GM15510 (cell line): ENCODE measurements around the gene RIPOR1.
A peak's percentile ranks its signal among the peaks of the same experiment; 100 is the strongest.

ENCODE experiments used
- POLR2A ChIP-seq: IDR thresholded peaks from 3 replicates; pipeline ENCODE4 v1.6.1; 2011; ENCODE audit warnings: borderline replicate concordance; ENCODE audit not compliant: insufficient read length; ENCODE audit errors: extremely low read depth

Gene RIPOR1

DNA sequence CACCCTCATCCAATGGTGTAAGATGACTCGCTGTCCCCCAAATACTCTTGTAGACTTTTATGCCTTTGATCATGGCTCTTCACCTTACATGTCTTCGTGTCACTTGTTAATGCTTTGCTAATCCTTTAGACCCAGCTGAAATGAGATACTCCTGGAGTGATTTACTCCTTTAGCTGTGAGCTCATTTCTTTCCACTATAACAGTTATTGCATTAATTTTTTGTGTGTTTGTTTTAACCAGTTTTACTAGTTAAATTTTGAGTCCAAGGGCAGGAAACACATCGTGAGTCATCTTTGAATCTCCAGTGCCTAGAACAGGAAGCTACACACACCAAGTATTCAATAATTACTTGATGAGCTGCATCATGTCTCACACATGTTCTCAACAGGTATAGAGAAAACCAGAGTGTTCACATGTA is 27.2 kb downstream of the RIPOR1 start:
- TF ChIP-seq POLR2A: no peak

DNA sequence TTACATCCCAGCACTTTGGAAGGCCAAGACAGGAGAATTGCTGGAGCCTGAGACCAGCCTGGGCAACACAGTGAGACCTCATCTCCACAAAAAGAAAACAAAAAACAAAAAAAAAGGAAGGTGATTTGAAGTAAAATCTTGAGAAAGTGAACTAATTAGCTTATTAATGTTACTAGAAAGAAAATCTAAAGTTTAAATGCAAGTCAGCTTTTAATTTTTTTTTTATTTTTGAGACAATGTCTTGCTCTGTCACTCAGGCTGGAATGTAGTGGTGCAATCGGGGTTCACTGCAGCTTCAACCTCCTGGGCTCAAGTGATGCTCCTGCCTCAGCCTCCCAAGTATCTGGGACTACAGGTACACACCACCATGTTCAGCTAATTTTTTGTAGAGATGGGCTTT is 30.2 kb downstream of the RIPOR1 start:
- no peak for TF ChIP-seq POLR2A

DNA sequence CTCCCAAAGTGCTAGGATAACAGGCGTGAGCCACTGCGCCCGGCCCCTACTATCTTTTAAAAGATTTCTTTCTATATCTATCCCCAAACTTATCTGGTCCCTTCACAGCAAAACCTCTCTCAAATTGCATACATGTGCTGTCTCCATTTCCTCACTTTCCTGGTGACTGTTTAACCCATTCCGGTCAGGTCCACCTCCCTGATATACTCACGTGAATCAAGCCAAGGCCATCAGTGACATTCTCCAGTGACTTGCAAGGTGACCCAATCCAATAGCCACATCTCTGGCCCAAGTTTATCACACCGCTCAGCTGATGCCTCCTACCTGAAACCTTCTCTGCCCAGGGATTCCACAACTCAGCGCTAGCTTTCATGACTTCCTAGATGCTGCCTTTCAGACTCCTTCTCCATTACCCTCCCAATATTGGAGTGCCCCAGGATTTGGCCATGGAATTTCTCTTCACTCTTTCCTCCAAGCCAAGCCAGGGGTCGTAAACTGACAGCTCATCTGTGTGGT is 32.3 kb downstream of the RIPOR1 start:
- TF ChIP-seq POLR2A: no peak

DNA sequence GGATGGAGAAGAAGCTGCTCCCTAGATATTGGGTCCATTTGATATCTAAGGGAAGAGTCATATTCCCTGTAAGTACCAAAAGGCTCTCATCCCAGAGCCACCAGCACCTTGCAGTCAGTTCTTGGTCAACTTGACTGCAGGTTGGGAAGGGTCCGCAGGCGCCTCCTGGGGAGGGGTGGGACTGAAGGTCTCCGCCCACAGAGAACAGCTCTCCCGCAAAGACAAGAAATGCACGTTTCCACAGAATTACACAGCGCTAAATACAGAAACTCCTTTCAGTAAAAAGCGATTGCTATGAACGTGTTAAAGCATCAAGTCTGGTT is 32.8 kb downstream of the RIPOR1 start:
- TF ChIP-seq POLR2A: no peak

DNA sequence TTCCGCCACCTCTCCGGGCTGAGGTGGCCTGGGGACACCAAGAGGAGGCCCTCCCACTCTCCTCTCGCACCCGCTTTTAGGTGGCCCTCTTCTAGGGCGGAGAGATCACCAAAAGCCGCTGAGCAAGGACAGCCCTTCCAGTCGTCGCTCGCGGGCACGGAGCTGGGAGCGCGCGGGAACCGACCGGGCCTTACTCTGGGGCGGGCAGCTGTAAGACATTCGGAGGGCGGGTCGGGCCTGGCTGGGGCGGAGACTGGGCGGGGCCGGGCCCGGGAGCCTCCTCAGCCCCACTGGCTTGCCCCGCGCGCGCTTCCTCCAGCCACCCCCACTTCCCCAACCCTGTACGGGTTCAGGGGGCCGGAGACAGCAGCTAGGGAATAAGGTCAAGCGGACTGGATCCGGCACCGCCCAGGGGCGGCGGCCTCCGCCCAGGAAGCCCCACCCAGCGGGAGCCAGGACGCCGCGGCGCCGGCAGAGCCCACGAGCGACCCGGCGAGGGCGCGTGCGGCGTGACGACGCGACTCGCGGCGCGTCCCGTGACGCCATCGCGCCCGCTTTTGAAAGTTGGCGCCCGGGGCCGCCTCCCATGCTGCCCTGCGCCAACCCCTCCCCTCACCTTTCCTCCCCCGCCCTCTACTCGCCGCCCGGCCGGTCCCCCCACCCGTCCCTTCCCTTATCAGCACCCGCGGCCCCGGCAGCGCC is 33.3 kb downstream of the RIPOR1 start:
- TF ChIP-seq POLR2A: peak; percentile 85

DNA sequence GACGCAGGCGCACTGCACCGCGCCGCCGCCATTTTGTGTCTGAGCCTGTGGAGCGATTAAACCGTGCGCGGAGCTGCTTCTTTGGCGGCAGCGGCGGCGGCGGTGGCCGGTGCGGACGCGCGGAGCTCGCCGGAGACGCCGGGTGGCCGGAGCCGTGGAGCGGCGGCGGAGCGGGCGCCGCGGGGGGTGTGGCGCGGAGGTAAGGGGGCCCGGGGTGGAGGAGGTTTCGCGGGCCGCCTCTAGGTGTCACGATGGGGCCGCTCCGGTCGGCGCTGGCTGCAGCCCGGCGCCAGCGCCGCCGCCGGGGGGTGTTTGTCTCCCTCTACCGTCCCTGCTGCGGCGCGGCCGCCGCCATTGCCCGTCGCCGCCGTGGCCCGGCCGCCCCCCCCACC is 33.9 kb downstream of the RIPOR1 start, which contains the start of gene CTCF:
Gene CTCF, plus strand, starts transcription at position 1 of the 392 bp plus-strand sequence. CDS start 48,307 bp downstream, outside the sequence.
- peak; percentile 62 for TF ChIP-seq POLR2A

DNA sequence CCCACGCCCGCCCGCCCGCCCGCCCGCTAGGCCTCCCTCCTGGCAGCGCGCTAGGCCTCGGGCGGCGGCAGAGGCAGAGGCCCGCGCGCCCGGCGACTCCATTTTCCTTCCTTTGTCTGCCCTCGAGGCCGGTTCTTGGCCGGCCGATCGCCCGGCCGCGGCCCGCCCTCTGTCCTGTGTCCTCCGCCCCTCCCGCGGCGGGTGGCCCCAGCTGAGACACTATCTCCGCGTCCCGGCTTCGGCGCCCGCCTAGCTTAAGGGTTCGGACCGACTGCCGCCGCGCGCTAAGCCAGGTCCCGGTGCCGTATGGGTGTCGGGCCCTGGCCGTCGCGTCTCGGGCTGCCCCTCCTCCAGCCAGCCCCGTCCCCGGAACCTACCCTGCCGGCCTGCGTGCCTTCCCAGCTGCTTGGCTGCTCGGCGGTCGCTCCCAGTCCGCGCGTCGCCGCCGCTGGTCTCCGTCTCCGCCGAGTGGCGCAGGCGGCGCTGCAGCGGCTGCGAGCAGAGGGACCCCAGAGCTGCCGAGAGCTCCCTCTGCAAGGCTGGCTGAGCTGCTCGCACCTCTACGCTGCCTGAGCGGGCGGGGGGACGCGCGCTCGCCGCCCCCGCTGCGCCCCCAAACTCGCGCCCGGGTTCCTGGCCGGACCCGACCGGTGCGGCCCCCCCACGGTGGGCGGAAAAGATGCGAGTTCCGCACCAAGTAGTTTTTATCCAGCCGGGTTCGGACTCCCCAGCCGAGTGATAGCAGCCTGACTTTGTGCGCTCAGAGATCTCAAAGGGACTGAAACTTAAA is 34.5 kb downstream of the RIPOR1 start:
- TF ChIP-seq POLR2A: peak; percentile 65

DNA sequence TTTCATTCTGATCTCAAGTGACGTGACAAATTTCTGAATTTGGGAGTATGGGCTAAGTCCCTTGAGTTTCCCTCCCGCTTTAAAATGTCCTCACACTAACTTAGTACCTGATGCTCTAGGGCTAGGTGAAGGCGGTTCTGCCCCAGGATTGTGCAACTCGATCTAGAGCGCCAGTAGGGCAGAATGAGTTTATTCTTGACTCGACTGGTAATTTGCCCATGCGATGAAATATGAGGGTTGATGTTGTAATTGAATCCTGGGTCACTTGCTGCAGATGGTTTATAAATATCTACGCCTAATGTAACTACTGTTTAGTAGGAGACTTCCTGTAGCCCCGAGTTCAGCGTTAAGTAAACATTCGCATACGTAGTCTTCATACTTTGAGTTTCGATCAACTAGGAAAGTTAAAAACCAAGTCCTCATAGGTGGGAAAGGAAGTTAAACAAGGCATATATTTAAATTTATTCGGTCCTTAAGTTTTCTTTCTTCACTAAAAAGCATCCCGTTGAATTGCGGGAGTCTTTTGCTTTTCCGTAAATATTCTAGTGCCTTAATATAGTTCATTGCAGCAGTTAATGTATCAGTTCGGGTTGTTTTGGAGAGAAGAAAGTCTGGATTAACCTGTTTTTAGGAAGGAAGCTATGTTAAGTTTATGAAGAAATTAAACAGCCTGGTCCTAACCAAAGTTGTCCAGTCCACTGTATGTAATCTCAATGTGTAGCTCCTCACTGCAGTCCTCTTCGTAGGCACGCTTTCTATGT is 35.3 kb downstream of the RIPOR1 start:
- no peak for TF ChIP-seq POLR2A

DNA sequence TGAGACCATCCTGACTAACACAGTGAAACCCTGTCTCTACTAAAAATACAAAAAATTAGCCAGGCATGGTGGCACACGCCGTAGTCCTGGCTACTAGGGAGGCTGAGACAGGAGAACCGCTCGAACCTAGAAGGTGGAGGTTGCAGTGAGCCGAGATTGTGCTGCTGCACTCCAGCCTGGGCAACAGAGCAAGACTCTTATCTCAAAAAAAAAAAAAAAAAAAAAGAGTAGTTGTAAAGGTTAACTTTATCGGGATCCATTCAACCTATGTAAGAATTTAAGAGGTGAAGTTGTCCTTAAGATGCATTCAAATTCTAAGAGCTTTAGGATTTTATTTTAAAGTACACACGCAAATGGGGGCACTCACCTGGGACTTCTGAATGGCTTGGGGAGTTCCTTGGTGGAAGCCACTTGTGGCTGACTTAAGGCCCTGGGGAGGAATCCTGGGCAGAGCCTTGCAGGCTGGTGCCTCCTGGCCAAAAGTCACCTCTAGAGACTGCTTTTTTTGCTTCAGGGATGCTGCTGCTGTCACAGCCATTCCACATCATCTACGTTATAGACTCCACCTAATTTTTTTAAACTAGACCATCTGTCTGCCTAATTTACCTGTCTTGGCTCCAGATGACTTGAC is 37.0 kb downstream of the RIPOR1 start:
- no peak for TF ChIP-seq POLR2A

DNA sequence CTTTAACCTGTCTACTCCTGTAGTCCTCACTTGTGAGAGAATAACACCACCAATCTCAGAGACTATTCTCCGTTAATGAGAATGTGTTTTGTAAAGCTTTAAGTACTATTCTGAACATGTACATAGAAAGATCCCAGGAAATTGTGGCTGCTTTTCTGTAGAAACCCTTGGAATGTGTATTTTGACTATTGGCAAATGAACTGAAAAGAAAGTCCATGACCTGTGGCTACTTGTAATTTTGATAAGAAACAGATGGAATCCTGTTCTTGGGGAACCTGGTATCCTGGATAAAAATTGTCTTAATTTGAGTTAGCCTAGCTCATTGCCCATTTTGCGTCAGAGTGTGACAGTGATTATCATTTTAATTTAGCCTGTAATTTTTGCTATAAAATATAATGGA is 42.8 kb downstream of the RIPOR1 start:
- TF ChIP-seq POLR2A: no peak

DNA sequence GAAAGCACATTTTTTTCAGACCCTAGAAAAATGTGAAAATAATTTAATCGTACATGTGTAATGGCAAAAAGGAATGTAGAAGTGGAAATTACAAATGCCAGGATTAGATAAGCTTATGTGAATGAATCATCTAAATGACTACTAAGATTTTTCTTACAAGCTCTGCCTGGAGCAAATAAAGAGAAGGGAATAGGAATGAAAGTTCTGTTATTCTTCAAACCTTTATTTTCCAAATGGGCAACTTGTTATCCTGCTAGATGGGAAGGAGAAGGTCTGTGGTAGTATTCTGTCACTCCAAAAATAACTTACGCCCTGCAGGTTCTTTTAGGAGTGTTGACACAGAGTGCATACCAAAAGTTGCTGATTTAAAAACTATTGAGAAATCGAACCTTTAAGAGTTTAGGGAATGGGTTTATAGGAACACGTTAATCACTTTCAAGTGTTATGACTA is 43.4 kb downstream of the RIPOR1 start:
- no peak for TF ChIP-seq POLR2A

DNA sequence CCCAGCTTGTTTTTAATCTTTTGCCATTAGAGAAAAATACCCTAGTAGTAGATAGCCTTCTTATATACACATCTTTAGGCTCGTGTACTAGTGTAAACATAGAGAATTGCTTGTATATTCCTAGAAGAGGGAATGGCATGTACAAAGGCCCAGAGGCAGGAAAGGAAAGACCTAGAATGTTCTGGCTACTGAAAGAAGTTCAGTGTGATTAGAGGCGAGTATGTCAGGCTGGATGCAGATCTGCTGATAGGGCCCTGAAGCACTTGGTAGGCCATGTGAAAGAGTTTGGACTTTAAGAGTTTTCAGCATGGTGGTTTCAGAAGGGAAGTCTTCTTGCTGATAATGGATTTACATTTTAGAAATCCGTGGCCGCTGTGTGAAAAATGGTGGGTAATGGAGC is 51.1 kb downstream of the RIPOR1 start:
- no peak for TF ChIP-seq POLR2A

DNA sequence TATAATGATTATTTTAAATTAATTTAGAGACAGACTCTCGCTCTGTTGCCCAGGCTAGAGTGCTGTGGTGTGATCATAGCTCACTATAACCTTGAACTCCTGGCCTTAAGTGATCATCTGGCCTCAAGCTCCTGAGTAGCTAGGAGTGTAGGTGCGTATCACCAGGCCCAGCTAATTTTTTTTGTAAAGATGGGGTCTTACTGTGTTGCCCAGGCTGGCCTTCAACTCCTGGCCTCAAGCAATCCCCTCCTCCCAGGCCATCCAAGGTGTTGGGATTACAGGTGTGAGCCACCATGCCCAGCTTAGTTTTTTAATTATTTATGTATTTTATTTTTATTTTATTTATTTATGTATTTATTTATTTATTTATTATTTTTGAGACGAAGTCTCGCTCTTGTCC is 51.6 kb downstream of the RIPOR1 start:
- TF ChIP-seq POLR2A: no peak

DNA sequence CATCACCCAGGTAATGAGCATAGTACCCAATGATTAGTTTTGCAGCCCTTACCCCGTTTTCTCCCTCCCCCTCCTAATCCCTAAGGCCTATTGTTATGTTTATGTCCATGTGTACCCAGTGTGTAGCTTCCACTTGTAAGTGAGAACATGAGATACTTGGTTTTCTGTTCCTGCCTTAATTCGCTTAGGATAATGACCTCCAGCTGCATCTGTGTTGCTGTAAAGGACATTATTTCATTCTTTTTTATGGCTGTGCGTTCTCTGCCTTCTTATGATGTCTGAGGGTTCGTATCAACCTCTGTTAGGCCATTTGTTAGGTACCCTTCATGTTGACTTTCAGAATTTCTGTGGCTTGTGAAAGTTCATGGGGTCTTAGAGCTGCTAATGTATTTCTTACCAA is 64.7 kb downstream of the RIPOR1 start:
- TF ChIP-seq POLR2A: no peak

DNA sequence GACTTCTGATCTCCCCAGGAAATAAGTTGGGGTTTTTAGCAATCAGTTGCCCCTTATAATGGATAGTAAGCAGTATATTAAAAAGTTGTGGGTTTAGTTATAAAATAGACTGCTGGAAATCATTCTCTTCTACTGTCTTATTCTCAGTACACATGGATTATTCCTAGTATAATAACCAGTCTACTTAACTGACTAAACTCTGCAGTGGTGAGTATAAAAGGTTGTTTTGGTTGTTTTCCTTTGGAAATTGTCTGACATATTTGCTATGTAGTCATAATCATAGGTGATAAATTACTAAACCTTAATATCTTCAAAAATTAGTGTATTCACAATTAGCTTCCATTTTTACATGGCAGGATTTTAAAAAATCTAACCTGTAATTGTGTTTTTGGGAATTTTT is 65.1 kb downstream of the RIPOR1 start:
- TF ChIP-seq POLR2A: no peak
